Measurements from ENCODE around the gene ALPI.
"Not testable (repeated sequence)": the region's sequence is repeated elsewhere in the genome, so short reads cannot be mapped to it uniquely, and the experiment has no call there.

Gene ALPI

DNA sequence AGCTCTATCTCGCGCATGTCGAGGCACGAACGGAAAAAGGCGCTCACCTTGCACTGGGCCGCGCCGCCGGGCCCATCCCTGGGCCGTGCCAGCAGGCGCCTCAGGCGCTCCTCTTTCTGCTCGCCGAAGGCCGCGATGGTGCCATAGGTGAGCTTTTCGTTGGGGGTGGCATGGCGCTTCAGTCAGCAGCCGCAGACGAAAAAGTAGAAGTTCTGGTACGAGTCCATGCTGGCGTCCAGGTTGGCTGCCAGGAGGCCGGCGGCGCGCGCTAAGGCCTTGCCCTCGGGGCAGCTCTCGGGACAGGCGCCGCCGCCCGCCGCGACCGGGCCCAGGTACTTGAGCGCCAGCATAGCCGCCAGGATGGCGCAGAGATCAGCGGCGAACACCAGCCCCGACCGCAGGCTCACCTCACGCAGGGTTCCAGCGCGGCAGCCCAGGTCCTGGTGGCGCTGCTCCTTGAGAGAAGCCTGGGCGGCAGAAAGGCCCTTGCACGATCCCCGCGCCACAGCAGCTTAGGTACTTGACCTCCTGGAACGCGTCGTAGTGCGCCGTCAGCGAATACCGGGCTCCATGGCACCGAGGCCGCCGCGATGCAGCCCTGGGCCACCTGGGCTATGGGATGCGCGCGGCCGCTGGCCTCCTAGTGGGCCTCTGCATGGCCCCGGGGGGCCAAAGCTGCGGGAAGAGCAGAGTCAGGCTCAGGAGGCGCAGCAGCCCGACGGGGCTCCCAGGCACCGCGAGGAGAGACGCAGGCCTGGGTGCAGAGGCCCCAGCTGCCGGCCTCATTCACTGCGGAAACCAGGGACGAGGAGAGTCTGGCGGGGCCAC lies 36.5 kb upstream of the ALPI start:
- no peak for DNase-seq
- in situ Hi-C loops (cut with HindIII; ENCODE audit: low pct_ligation_motif_present, low pct_unique_long_range_greater_than_20kb, low sequenced_read_pairs), result no loop called here

GRCh38 chr2:232420073-232420454 lies 35.9 kb upstream of the ALPI start:
- in situ Hi-C loops (cut with HindIII; ENCODE audit: low pct_ligation_motif_present, low pct_unique_long_range_greater_than_20kb, low sequenced_read_pairs), result no loop called here

GRCh38 chr2:232420463-232421188 lies 35.3 kb upstream of the ALPI start:
- in situ Hi-C loops (cut with HindIII; ENCODE audit: low pct_ligation_motif_present, low pct_unique_long_range_greater_than_20kb, low sequenced_read_pairs), result no loop called here
- DNase-seq, result no peak

More at GRCh38 chr2:232420073-232420454, 35.9 kb upstream of the ALPI start:
- no peak for DNase-seq

DNA sequence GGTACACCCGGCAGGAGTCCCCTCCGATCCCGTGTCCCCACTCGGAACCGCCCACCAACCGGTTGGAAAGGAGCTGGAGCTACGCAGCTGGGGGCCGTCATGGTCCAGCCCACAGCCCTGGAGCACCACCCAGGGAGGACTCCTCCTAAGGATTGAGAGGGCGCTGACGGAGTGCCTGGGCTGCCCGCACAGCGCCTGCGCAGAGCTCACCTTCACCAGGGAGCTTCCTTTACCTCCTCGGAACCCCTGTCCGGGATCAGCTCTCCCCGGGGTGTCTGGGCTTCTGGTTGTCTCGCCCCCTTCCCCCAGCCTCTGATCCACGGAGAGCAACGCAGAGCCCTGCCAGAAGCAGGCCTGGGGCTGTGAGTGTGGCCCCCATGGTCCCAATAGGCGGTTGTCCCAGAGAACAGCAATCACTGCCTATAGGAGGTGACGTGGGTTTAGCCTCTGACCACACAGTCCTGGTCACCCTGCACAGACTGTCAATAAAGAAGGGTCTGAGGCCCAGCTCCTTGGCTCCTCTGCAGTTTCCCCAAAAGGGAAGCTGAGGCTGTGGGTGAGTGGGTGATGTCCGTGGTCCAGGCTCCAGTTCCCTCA lies 34.7 kb upstream of the ALPI start:
- DNase-seq, result no peak
- in situ Hi-C loops (cut with HindIII; ENCODE audit: low pct_ligation_motif_present, low pct_unique_long_range_greater_than_20kb, low sequenced_read_pairs), result no loop called here

DNA sequence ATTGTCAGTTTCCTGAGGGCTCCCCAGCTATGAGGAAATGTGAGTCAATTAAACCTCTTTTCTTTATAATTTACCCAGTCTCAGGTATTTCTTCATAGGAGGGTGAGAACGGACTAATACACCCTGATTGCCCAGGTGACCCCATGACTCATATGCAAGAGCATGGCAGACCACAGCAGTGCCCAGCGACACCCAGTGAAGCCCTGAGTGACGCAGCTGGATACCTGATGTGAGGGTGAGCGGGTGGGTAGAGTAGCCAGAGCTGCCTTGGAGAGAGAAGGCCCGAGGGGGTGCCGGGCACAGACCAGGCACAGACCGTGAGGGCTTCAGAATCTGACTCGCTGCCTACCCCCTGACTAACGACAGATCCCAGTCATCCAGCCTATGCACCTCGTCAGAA lies 33.9 kb upstream of the ALPI start:
- in situ Hi-C loops (cut with HindIII; ENCODE audit: low pct_ligation_motif_present, low pct_unique_long_range_greater_than_20kb, low sequenced_read_pairs), result no loop called here
- no peak for DNase-seq

- in situ Hi-C loops (cut with HindIII; ENCODE audit: low pct_ligation_motif_present, low pct_unique_long_range_greater_than_20kb, low sequenced_read_pairs); DNase-seq: not testable (repeated sequence)
Measured at GRCh38 chr2:232422996-232423395, 33.0 kb upstream of the ALPI start.

GRCh38 chr2:232423407-232423806 lies 32.5 kb upstream of the ALPI start:
- DNase-seq; in situ Hi-C loops (cut with HindIII; ENCODE audit: low pct_ligation_motif_present, low pct_unique_long_range_greater_than_20kb, low sequenced_read_pairs): not testable (repeated sequence)

- in situ Hi-C loops (cut with HindIII; ENCODE audit: low pct_ligation_motif_present, low pct_unique_long_range_greater_than_20kb, low sequenced_read_pairs), result no loop called here
- DNase-seq, result no peak
Measured at GRCh38 chr2:232431705-232432590, 24.0 kb upstream of the ALPI start.

DNA sequence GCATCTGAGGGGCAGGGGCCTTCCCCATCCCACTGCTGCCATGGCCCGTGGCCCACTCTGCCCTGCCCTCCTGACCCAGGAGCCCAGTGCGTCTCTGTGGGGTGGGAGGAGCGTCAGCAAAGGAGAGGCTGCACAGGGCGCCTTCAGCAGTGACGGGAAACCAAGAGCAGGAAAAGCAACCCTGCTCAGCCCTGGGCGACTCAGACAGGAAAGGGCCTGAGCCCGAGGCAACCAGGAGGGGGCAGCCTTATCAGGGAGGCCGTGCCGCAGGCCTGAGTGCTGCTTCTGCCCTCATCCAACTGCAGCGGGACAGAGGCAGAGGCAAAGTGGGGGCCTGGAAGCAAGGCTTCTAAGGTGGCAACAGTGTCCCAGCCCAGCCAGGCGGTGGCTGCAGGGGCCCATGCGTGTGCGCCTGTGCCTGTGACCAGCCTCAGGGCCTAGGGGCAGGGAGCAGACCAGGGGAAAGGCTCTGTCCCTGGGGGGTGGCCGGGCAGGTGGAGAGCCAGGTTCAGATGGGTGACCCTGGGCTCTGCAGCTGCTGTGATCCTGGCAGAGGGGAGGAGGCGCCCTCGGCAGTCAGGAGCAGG lies 23.3 kb upstream of the ALPI start:
- in situ Hi-C loops (cut with HindIII; ENCODE audit: low pct_ligation_motif_present, low pct_unique_long_range_greater_than_20kb, low sequenced_read_pairs), result no loop called here
- no peak for DNase-seq

- in situ Hi-C loops (cut with HindIII; ENCODE audit: low pct_ligation_motif_present, low pct_unique_long_range_greater_than_20kb, low sequenced_read_pairs); DNase-seq: not testable (repeated sequence)
Measured at GRCh38 chr2:232433622-232434021, 22.3 kb upstream of the ALPI start.

GRCh38 chr2:232434091-232434490 lies 21.9 kb upstream of the ALPI start:
- no peak for DNase-seq
- in situ Hi-C loops (cut with HindIII; ENCODE audit: low pct_ligation_motif_present, low pct_unique_long_range_greater_than_20kb, low sequenced_read_pairs), result no loop called here

GRCh38 chr2:232434563-232435374 lies 21.2 kb upstream of the ALPI start:
- no peak for DNase-seq
- in situ Hi-C loops (cut with HindIII; ENCODE audit: low pct_ligation_motif_present, low pct_unique_long_range_greater_than_20kb, low sequenced_read_pairs), result no loop called here

- in situ Hi-C loops (cut with HindIII; ENCODE audit: low pct_ligation_motif_present, low pct_unique_long_range_greater_than_20kb, low sequenced_read_pairs), result no loop called here
- no peak for DNase-seq
Measured at GRCh38 chr2:232435375-232435648, 20.6 kb upstream of the ALPI start.

DNA sequence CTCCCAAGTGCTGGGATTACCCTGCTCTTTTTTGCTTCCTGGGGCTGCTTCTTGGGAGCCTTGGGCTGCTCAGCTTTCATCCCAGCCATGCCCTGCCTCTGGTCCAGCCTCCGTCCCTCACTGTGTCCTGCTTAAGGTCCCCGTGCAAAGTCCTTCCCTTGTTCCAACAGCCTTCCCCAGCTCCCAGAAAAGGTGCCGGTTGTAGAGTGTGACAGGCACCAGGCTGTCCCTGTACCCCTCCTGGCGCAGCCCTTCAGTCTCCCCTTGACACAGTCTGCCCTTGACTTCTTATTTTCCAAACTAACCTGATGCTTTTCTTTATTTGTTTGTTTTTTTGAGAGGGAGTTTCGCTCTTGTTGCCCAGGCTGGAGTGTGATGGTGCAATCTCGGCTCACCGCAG lies 20.1 kb upstream of the ALPI start:
- no peak for DNase-seq
- in situ Hi-C loops (cut with HindIII; ENCODE audit: low pct_ligation_motif_present, low pct_unique_long_range_greater_than_20kb, low sequenced_read_pairs), result no loop called here

GRCh38 chr2:232436381-232437194 lies 19.4 kb upstream of the ALPI start:
- DNase-seq, result no peak
- in situ Hi-C loops (cut with HindIII; ENCODE audit: low pct_ligation_motif_present, low pct_unique_long_range_greater_than_20kb, low sequenced_read_pairs), result no loop called here

DNA sequence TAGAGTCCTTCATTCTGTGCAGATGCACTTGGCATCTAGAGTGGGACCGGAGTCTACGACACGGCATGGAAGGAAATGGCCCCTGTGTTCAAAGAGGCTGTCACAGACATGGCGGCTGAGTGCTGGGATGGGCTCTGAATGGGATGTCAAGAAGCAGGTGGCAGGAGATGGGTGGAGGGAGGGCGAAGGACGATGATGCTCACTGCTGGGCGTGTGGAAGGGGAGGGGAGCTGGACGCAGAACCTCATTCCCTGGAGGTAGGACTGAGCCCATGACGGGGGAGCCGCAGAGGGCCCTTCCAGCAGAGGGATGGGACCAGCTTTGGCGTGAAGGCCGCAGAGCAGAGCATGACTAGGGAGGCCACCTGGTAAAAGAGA lies 18.8 kb upstream of the ALPI start:
- in situ Hi-C loops (cut with HindIII; ENCODE audit: low pct_ligation_motif_present, low pct_unique_long_range_greater_than_20kb, low sequenced_read_pairs), result no loop called here
- DNase-seq, result no peak

GRCh38 chr2:232438091-232438490 lies 17.9 kb upstream of the ALPI start:
- in situ Hi-C loops (cut with HindIII; ENCODE audit: low pct_ligation_motif_present, low pct_unique_long_range_greater_than_20kb, low sequenced_read_pairs), result no loop called here
- no peak for DNase-seq
